K562 (cell line): ENCODE data around the gene RFNG. TPM values are rescaled to one million over a fixed set of nuclear protein-coding genes. Genes with fewer than 3 reads are reported as not detected.

Source experiments
- BRF2 ChIP-seq: IDR thresholded peaks from 3 replicates; pipeline ENCODE4 v1.6.1; 2011; ENCODE audit warnings: borderline replicate concordance, mild to moderate bottlenecking; ENCODE audit not compliant: insufficient read length, insufficient read depth
- ETV6 ChIP-seq, 3 experiments: fragments of 150-350 bp in 1 of 3; sonication (generic) in 1 of 3; formaldehyde crosslinking in 1 of 3; IDR thresholded peaks; 2 replicates each; pipeline versions ENCODE4 v1.6.1 to v1.8.0; 2014 to 2022; ENCODE audit warnings: borderline replicate concordance in 2 of 3, low read depth in 2 of 3, antibody characterized with exemption in 1 of 3, low read length in 1 of 3, mild to moderate bottlenecking in 1 of 3, missing genetic modification reagents in 1 of 3
- FOXJ2 ChIP-seq: fragments of 200-800 bp; sonication (Bioruptor generic); IDR thresholded peaks from 2 replicates; pipeline ENCODE4 v1.6.1; 2016; ENCODE audit warnings: missing genetic modification characterization, missing compliant biosample characterization
- HNRNPL ChIP-seq: fragments of 200-400 bp; formaldehyde crosslinking; IDR thresholded peaks from 2 replicates; pipeline ENCODE4 v1.6.1; 2017; ENCODE audit warnings: low read depth, mild to moderate bottlenecking, low read length
- MYBL2 ChIP-seq, 2 experiments: fragments of 450-650 bp in 1 of 2; sonication (generic) in 1 of 2; formaldehyde crosslinking in 1 of 2; IDR thresholded peaks; 2 replicates each; pipeline versions ENCODE4 v1.6.1 to v1.8.1; 2017 to 2022; ENCODE audit warnings: borderline replicate concordance in 1 of 2, inconsistent platforms in 1 of 2, low read depth in 1 of 2, mild to moderate bottlenecking in 1 of 2, missing genetic modification reagents in 1 of 2, moderate library complexity in 1 of 2
- NR2C1 ChIP-seq, 2 experiments: fragments of 450-650 bp; IDR thresholded peaks; 2 replicates each; pipeline ENCODE4 v1.6.1; 2017; ENCODE audit warnings: mild to moderate bottlenecking in 2 of 2, antibody characterized with exemption in 1 of 2, inconsistent platforms in 1 of 2, missing compliant biosample characterization in 1 of 2, missing genetic modification characterization in 1 of 2
- PATZ1 ChIP-seq: fragments of 250-450 bp; sonication (Bioruptor Pico); IDR thresholded peaks from 2 replicates; pipeline ENCODE4 v1.5.0; 2020; ENCODE audit warnings: mild to moderate bottlenecking, borderline replicate concordance
- PCBP2 ChIP-seq: fragments of 200-400 bp; formaldehyde crosslinking; IDR thresholded peaks from 2 replicates; pipeline ENCODE4 v1.6.1; 2018; ENCODE audit warnings: low read length, low read depth, mild to moderate bottlenecking, moderate library complexity; ENCODE audit not compliant: poor library complexity, severe bottlenecking
- POLR2B ChIP-seq: fragments of 450-650 bp; IDR thresholded peaks from 2 replicates; pipeline ENCODE4 v1.6.1; 2018; ENCODE audit warnings: low read depth; ENCODE audit not compliant: partially characterized antibody
- POLR2G ChIP-seq: fragments of 200-400 bp; formaldehyde crosslinking; IDR thresholded peaks from 2 replicates; pipeline ENCODE4 v1.6.1; 2017; ENCODE audit warnings: low read depth, mild to moderate bottlenecking, antibody characterized with exemption, low read length, moderate library complexity
- RNF2 ChIP-seq: sonication (generic); IDR thresholded peaks from 2 replicates; pipeline ENCODE4 v1.6.1; 2016
- TRIM28 ChIP-seq: fragments of 450-650 bp; IDR thresholded peaks from 2 replicates; pipeline ENCODE4 v1.6.1; 2017
- ZSCAN29 ChIP-seq: fragments of 450-650 bp; IDR thresholded peaks from 2 replicates; pipeline ENCODE4 v1.6.1; 2017
- polyA plus RNA-seq, 8 experiments: library from polyadenylated mRNA; depleted of rRNA in 4 of 8; stranded (reverse) in 5 of 8; unstranded in 3 of 8; fragments of >200 nt; fragmentation: Nextera tagmentation in 2 of 8; fragmentation: Illumina TruSeq in 1 of 8; extraction: Ambion mirVana in 2 of 8; extraction: Trizol in 1 of 8; gene quantifications; 2 replicates each; pipeline versions ENCODE4 v1.2.1 to v1.2.3, GENCODE V29; 2011 to 2014; ENCODE audit warnings: inconsistent platforms in 1 of 8, missing spikeins in 1 of 8
- total RNA-seq, 7 experiments: library from RNA; depleted of rRNA in 6 of 7; stranded (reverse); fragments of >200 nt in 6 of 7; fragmentation: Illumina TruSeq in 2 of 7; extraction: Trizol in 2 of 7; gene quantifications; 2 replicates each; pipeline versions ENCODE4 v1.2.1 to v1.2.3, GENCODE V29; 2011 to 2021; ENCODE audit warnings: low replicate concordance in 1 of 7
- TF ChIP-seq, protein P1 (sequence below): IDR thresholded peaks from 2 replicates; pipeline ENCODE4 v1.6.1; 2016; ENCODE audit warnings: missing genetic modification characterization, missing compliant biosample characterization
- TF ChIP-seq, protein P2 (sequence below): fragments of 200-800 bp; sonication (Bioruptor generic); IDR thresholded peaks from 2 replicates; pipeline ENCODE4 v1.6.1; 2016; ENCODE audit warnings: missing genetic modification characterization, missing compliant biosample characterization

RFNG gene
- total and polyA plus RNA-seq, 9 of the 15 experiments (the other 6 are each of a cell fraction or from before 2014, with no cell fraction given), result 0.32 to 32.8 (median 9.5) TPM

- TF ChIP-seq NR2C1 (IDR thresholded peaks at IDR 0.05) (no peak), NR2C1 (tag; IDR thresholded peaks at IDR 0.05) (no peak), MYBL2 (IDR thresholded peaks at IDR 0.05; ENCODE audit: low read depth) (no peak), MYBL2 (CRISPR knock-in tag; IDR thresholded peaks at IDR 0.05; ENCODE audit: borderline replicate concordance) (no peak), TRIM28 (no peak), ETV6 (IDR thresholded peaks at IDR 0.05; ENCODE audit: borderline replicate concordance in 1 of 2, low read depth in 2 of 2, low read length in 1 of 2) (no peak), ETV6 (CRISPR knock-in tag; IDR thresholded peaks at IDR 0.05; ENCODE audit: borderline replicate concordance) (no peak), POLR2G (peak; percentile 21; the same call in 1 of the 2 replicates), BRF2 (no peak), PCBP2 (no peak), HNRNPL (no peak), FOXJ2 (no peak), POLR2B (no peak), ZSCAN29 (no peak), RNF2 (no peak), PATZ1 (no peak)
- TF ChIP-seq, protein P1, sequence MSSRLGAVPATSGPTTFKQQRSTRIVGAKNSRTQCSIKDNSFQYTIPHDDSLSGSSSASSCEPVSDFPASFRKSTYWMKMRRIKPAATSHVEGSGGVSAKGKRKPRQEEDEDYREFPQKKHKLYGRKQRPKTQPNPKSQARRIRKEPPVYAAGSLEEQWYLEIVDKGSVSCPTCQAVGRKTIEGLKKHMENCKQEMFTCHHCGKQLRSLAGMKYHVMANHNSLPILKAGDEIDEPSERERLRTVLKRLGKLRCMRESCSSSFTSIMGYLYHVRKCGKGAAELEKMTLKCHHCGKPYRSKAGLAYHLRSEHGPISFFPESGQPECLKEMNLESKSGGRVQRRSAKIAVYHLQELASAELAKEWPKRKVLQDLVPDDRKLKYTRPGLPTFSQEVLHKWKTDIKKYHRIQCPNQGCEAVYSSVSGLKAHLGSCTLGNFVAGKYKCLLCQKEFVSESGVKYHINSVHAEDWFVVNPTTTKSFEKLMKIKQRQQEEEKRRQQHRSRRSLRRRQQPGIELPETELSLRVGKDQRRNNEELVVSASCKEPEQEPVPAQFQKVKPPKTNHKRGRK (tag), result no peak
- TF ChIP-seq, protein P2, sequence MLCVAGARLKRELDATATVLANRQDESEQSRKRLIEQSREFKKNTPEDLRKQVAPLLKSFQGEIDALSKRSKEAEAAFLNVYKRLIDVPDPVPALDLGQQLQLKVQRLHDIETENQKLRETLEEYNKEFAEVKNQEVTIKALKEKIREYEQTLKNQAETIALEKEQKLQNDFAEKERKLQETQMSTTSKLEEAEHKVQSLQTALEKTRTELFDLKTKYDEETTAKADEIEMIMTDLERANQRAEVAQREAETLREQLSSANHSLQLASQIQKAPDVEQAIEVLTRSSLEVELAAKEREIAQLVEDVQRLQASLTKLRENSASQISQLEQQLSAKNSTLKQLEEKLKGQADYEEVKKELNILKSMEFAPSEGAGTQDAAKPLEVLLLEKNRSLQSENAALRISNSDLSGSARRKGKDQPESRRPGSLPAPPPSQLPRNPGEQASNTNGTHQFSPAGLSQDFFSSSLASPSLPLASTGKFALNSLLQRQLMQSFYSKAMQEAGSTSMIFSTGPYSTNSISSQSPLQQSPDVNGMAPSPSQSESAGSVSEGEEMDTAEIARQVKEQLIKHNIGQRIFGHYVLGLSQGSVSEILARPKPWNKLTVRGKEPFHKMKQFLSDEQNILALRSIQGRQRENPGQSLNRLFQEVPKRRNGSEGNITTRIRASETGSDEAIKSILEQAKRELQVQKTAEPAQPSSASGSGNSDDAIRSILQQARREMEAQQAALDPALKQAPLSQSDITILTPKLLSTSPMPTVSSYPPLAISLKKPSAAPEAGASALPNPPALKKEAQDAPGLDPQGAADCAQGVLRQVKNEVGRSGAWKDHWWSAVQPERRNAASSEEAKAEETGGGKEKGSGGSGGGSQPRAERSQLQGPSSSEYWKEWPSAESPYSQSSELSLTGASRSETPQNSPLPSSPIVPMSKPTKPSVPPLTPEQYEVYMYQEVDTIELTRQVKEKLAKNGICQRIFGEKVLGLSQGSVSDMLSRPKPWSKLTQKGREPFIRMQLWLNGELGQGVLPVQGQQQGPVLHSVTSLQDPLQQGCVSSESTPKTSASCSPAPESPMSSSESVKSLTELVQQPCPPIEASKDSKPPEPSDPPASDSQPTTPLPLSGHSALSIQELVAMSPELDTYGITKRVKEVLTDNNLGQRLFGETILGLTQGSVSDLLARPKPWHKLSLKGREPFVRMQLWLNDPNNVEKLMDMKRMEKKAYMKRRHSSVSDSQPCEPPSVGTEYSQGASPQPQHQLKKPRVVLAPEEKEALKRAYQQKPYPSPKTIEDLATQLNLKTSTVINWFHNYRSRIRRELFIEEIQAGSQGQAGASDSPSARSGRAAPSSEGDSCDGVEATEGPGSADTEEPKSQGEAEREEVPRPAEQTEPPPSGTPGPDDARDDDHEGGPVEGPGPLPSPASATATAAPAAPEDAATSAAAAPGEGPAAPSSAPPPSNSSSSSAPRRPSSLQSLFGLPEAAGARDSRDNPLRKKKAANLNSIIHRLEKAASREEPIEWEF (CRISPR knock-in tag), result no peak
These were observed 36.6 kb upstream of the RFNG start (continued) for GRCh38 chr17:82087961-82088837.
